Testis (tissue), 3 donors: ENCODE results near the gene TAF1D. TPM values are rescaled to one million over a fixed set of nuclear protein-coding genes. Genes with fewer than 3 reads are reported as not detected.
"Not testable (repeated sequence)": the region's sequence is repeated elsewhere in the genome, so short reads cannot be mapped to it uniquely, and the experiment has no call there.

Experiments used
- DNase-seq: peaks from one replicate; pipeline ENCODE4 v3.0.0-alpha.2; 2019
- H3K27ac ChIP-seq, 2 donors: fragments of 200-600 bp; sonication (generic); one replicate each; pipeline ENCODE4 v1.5.1; 2019
- H3K27me3 ChIP-seq: fragments of 200-600 bp; sonication (generic); one replicate; pipeline ENCODE4 v1.5.1; 2019
- H3K36me3 ChIP-seq: fragments of 200-600 bp; sonication (generic); one replicate; pipeline ENCODE4 v1.5.1; 2017; ENCODE audit warnings: low read depth; ENCODE audit errors: missing control alignments
- H3K4me1 ChIP-seq: fragments of 200-600 bp; sonication (generic); one replicate; pipeline ENCODE4 v1.5.1; 2019
- H3K4me3 ChIP-seq, 2 donors: fragments of 200-600 bp; sonication (generic); one replicate each; pipeline ENCODE4 v1.5.1; 2017 to 2019
- H3K9me3 ChIP-seq: fragments of 200-600 bp; sonication (generic); one replicate; pipeline ENCODE4 v1.5.1; 2017
- POLR2A ChIP-seq: fragments of 450-650 bp; IDR thresholded peaks from one replicate; pipeline ENCODE4 v1.6.1; 2017; ENCODE audit warnings: antibody characterized with exemption, mild to moderate bottlenecking, moderate library complexity
- WGBS, 2 donors: methylation state at CpG; one replicate each; pipeline ENCODE4 v1.1.5; 2018; 5-methylcytosine and 5-hydroxymethylcytosine counted together
- intact Hi-C: fragments of 100-400 bp; cut with DNase I; formaldehyde crosslinking; loops from one replicate; pipeline ENCODE4 v1.15.1; 2023; ENCODE audit warnings: low total_unique reads
- polyA plus RNA-seq: library from polyadenylated mRNA; stranded (reverse); fragments of 350-450 nt; fragmentation: Illumina TruSeq; extraction: RNeasy Lipid Tissue Mini Kit (QIAGEN cat#74804); gene quantifications from one replicate; pipeline ENCODE4 v1.2.3, GENCODE V29; 2014; ENCODE audit warnings: low read depth, low replicate concordance; ENCODE audit not compliant: insufficient read depth
- total RNA-seq, 2 donors: library from RNA; depleted of rRNA; stranded (reverse); fragments of >200 nt; gene quantifications; one replicate each; pipeline ENCODE4 v1.2.3, GENCODE V29; 2016
- TF ChIP-seq, protein P1 (sequence below), 3 experiments: fragments of 450-650 bp in 2 of 3; fragments of 200-600 bp in 1 of 3; sonication (generic) in 1 of 3; IDR thresholded peaks; one replicate each; pipeline ENCODE4 v1.5.1; 2016 to 2019; ENCODE audit warnings: antibody characterized with exemption in 3 of 3, mild to moderate bottlenecking in 2 of 3, moderate library complexity in 1 of 3

Gene TAF1D
- total and polyA plus RNA-seq, 3 donors from 2014 or later: 24.0 to 88.5 (median 70.3) TPM

DNA sequence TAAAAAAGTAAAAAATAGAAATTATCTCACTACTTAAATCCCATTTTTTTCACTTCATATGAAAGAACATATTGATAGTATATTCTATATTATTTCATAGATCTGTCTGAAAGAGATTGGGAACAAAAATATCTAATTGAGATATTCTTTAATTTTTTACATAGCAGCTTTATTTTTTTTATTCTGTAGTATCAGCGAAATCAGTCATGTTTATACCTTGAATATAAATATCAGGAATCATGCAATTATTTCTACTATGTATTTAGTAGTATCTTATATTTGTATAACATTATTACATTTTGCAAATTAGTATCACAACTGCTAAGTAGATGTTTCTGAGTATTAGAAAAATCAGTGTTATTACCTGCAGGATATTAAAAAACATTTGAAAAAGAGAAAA, 20.6 kb upstream of the TAF1D start:
- H3K27ac ChIP-seq: no peak overlapping the region
- H3K27me3 ChIP-seq: no peaks in the 10 kb centered on the region
- intact Hi-C loops: no loop called here
- H3K36me3 ChIP-seq: no peaks in the 10 kb centered on the region
- DNase-seq: no peak
- TF ChIP-seq, protein P1, sequence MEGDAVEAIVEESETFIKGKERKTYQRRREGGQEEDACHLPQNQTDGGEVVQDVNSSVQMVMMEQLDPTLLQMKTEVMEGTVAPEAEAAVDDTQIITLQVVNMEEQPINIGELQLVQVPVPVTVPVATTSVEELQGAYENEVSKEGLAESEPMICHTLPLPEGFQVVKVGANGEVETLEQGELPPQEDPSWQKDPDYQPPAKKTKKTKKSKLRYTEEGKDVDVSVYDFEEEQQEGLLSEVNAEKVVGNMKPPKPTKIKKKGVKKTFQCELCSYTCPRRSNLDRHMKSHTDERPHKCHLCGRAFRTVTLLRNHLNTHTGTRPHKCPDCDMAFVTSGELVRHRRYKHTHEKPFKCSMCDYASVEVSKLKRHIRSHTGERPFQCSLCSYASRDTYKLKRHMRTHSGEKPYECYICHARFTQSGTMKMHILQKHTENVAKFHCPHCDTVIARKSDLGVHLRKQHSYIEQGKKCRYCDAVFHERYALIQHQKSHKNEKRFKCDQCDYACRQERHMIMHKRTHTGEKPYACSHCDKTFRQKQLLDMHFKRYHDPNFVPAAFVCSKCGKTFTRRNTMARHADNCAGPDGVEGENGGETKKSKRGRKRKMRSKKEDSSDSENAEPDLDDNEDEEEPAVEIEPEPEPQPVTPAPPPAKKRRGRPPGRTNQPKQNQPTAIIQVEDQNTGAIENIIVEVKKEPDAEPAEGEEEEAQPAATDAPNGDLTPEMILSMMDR (IDR thresholded peaks at IDR 0.05): no peak
- no peak for TF ChIP-seq POLR2A
- WGBS, 2 donors: 93 to 94% methylated on average over 1 of the region's 1 CpG
- H3K4me1 ChIP-seq: no peaks in the 10 kb centered on the region
- H3K4me3 ChIP-seq: no peak overlapping the region
- H3K9me3 ChIP-seq: no peaks in the 10 kb centered on the region

DNA sequence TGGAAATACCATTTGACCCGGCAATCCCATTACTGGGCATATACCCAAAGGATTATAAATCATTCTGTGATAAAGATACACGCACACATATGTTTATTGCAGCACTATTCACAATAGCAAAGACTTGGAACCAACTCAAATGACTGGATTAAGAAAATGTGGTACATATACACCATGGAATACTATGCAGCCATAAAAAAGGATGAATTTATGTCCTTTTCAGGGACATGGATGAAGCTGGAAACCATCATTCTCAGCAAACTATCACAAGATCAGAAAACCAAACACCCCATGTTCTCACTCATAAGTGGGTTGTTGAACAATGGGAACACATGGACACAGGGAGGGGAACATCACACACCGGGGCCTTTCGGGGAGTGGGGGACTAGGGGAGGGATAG, 17.8 kb upstream of the TAF1D start:
- WGBS, 2 donors: 86 to 90% methylated on average over 4 of the region's 4 CpGs
- intact Hi-C loops: not testable (repeated sequence)

DNA sequence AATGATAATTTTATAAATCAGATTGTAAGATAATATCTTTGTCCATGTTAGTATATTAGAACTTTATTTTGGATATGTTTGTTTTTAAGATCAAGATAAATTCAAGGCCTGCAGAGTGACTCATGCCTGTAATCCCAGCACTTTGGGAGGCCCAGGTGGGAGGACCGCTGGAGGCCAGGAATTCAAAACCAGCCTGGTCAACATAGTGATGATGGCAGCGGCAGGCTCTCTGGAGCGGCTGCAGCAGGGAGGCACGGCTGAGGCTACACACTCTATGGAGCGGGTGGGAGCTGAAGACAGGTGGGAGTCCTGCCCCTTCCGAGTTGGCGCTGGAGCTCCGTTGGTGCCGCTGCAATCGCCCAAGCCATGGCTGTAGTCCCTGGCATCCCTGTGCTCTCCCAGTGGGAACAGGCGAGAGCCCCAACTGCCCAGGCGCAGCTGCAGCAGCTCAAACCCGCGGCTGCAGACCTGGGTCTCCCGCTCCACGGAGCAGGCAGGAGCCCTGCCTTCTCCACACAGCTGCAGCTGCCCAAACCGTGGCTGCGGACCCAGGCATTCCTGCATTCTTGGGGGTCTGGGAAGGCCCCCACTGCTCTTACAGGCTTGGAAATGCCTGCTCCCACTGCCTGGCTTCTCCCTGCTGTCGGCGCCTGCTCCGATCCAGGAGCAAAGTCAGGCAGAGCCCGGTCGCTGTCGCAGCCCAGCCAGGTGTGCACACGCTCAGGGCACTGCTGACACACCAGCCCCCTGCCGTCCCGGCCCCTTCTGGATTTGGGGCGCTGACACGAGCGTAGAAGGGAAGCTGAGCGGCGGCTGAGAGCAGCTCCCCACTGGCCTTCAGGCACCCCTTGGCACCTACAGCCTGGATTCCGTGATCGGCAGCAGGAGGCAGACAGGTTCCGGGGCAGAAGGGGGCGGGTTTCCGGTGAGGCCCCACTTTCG, 16.9 kb upstream of the TAF1D start:
- Histone ChIP-seq H3K27ac (no peak overlapping the region), H3K4me3 (peak overlapping the region; percentile 13 to 52), H3K9me3 (no peaks in the 10 kb centered on the region), H3K36me3 (no peaks in the 10 kb centered on the region), H3K4me1 (no peaks in the 10 kb centered on the region), H3K27me3 (no peaks in the 10 kb centered on the region)
- no peak for TF ChIP-seq POLR2A
- TF ChIP-seq, protein P1 (IDR thresholded peaks at IDR 0.05): no peak
- peak; percentile 29 for DNase-seq
- intact Hi-C loops: no loop called here
- WGBS, 2 donors: 75 to 78% methylated on average over 11 to 36 of the region's 38 CpGs

More for the DNA sequence above, 17.8 kb upstream of the TAF1D start:
- not testable (repeated sequence) for H3K4me1 ChIP-seq, H3K4me3 ChIP-seq, H3K36me3 ChIP-seq, H3K9me3 ChIP-seq, H3K27me3 ChIP-seq, H3K27ac ChIP-seq, DNase-seq

DNA sequence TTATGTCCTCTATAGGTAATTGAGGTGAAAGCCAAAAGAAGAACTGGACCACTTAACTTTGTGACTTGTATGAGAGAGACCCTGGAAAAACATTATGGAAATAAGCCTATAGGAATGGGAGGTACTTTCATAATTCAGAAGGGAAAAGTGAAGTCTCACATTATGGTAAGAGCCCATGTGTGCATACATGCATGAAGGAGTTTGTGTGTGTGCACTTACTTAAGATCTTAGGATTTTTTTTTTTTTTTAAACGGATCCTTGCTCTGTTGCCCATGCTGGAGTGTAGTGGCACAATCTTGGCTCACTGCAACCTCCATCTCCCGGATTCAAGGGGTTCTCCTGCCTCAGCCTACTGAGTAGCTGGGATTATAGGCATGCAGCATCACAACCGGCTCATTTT, 16.0 kb upstream of the TAF1D start:
- Histone ChIP-seq H3K27me3 (no peaks in the 10 kb centered on the region), H3K4me3 (no peak overlapping the region), H3K9me3 (no peaks in the 10 kb centered on the region), H3K27ac (no peak overlapping the region), H3K36me3 (no peaks in the 10 kb centered on the region), H3K4me1 (no peaks in the 10 kb centered on the region)
- DNase-seq: no peak
- no peak for TF ChIP-seq POLR2A
- TF ChIP-seq, protein P1 (IDR thresholded peaks at IDR 0.05): no peak
- 79 to 90% methylated on average over 3 of the region's 3 CpGs for WGBS, 2 donors
- intact Hi-C loops: no loop called here

DNA sequence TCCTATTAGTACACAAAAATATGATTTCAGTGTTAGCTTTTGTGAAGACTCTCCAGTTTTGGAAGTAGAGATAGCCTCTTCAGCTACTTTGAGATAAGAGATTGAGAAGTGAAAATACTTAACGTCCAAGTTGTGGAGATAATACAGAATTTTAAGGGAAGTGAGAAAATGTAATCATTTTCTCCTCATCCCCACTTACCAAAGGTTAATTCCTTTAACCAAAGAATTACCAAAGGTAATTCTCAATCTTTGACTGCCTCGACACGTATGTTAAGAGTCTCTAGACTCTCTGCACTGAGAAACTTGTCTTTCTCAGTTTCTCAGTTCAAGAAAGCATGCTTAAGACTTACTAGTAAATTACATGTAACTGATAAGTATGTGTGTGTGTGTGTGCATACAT, 15.5 kb upstream of the TAF1D start:
- TF ChIP-seq, protein P1 (IDR thresholded peaks at IDR 0.05): no peak
- TF ChIP-seq POLR2A: no peak
- Histone ChIP-seq H3K4me3 (no peak overlapping the region), H3K4me1 (no peaks in the 10 kb centered on the region), H3K36me3 (no peaks in the 10 kb centered on the region), H3K9me3 (no peaks in the 10 kb centered on the region), H3K27me3 (no peaks in the 10 kb centered on the region), H3K27ac (no peak overlapping the region)
- 73 to 81% methylated on average over 3 of the region's 3 CpGs for WGBS, 2 donors
- no peak for DNase-seq
- intact Hi-C loops: no loop called here
